DOHH2 (cell line): ENCODE data around the gene SYNPO2.

Experiments
- H3F3A ChIP-seq: fragments of 200-600 bp; sonication (generic), shearing (Covaris generic); 2 replicates; pipeline ENCODE4 v1.6.0; 2016; ENCODE audit warnings: antibody characterized with exemption, mild to moderate bottlenecking; ENCODE audit not compliant: control insufficient read depth, insufficient read depth
- H3K27ac ChIP-seq: fragments of 200-600 bp; sonication (generic); 2 replicates; pipeline ENCODE4 v1.5.1; 2014; ENCODE audit warnings: low read depth, mild to moderate bottlenecking, low read length, moderate library complexity
- H3K27me3 ChIP-seq: fragments of 200-600 bp; sonication (generic); 2 replicates; pipeline ENCODE4 v1.6.1; 2014; ENCODE audit warnings: mild to moderate bottlenecking, low read length, mixed read lengths; ENCODE audit not compliant: control insufficient read depth
- H3K36me3 ChIP-seq: fragments of 200-600 bp; sonication (generic); 2 replicates; pipeline ENCODE4 v1.6.1; 2014; ENCODE audit warnings: mild to moderate bottlenecking, low read length, moderate library complexity, mixed read lengths; ENCODE audit not compliant: control insufficient read depth
- H3K4me1 ChIP-seq: fragments of 200-600 bp; sonication (generic); 2 replicates; pipeline ENCODE4 v1.6.1; 2014; ENCODE audit warnings: mild to moderate bottlenecking, low read length, mixed read lengths; ENCODE audit not compliant: control insufficient read depth
- H3K4me2 ChIP-seq: fragments of 200-600 bp; sonication (generic); 2 replicates; pipeline ENCODE4 v1.6.0; 2014; ENCODE audit warnings: mild to moderate bottlenecking, low read length, moderate library complexity
- H3K4me3 ChIP-seq: fragments of 200-600 bp; sonication (generic); 2 replicates; pipeline ENCODE4 v1.5.1; 2014; ENCODE audit warnings: mild to moderate bottlenecking, low read length, mixed read lengths
- H3K79me2 ChIP-seq: fragments of 200-600 bp; sonication (generic); 2 replicates; pipeline ENCODE4 v1.6.1; 2014; ENCODE audit warnings: mild to moderate bottlenecking, low read length, mixed read lengths; ENCODE audit not compliant: control insufficient read depth
- H3K9me2 ChIP-seq: fragments of 200-600 bp; sonication (generic); replicated peaks from 2 replicates; pipeline ENCODE4 v1.6.1; 2014; ENCODE audit warnings: mild to moderate bottlenecking, low read length, mixed read lengths; ENCODE audit not compliant: control insufficient read depth
- H3K9me3 ChIP-seq: fragments of 200-600 bp; sonication (generic); 2 replicates; pipeline ENCODE4 v1.6.1; 2014; ENCODE audit warnings: antibody characterized with exemption, low read length, mixed read lengths; ENCODE audit not compliant: control insufficient read depth, insufficient read depth
- H4K20me1 ChIP-seq: fragments of 200-600 bp; sonication (generic); 2 replicates; pipeline ENCODE4 v1.6.0; 2014; ENCODE audit warnings: low read depth, mild to moderate bottlenecking, antibody characterized with exemption, low read length, moderate library complexity; ENCODE audit not compliant: control insufficient read depth, insufficient read depth
- CTCF ChIP-seq: fragments of 200-600 bp; sonication (generic); IDR thresholded peaks from one replicate; pipeline ENCODE4 v1.5.1; 2014; ENCODE audit warnings: antibody characterized with exemption, mild to moderate bottlenecking, low read depth, low read length; ENCODE audit not compliant: poor library complexity, severe bottlenecking
- EZH2phosphoT487 ChIP-seq: fragments of 200-600 bp; sonication (generic); IDR thresholded peaks from 2 replicates; pipeline ENCODE4 v1.6.1; 2017; ENCODE audit warnings: borderline replicate concordance, mild to moderate bottlenecking, antibody characterized with exemption, low read length, moderate library complexity, mixed read lengths

Gene SYNPO2

GRCh38 chr4:118941149-118941548, 52.5 kb downstream of the SYNPO2 start:
- no peak overlapping the region for H3K4me2 ChIP-seq
- peaks cover 4% of the 10 kb centered on the region; the same call in 1 of the 2 replicates for H3K27me3 ChIP-seq
- no peaks in the 10 kb centered on the region for H3K36me3 ChIP-seq
- H3K9me2 ChIP-seq, result no peaks in the 10 kb centered on the region
- no peaks in the 10 kb centered on the region for H3F3A ChIP-seq
- no peaks in the 10 kb centered on the region for H3K79me2 ChIP-seq
- no peaks in the 10 kb centered on the region for H3K4me1 ChIP-seq
- no peak overlapping the region for H3K27ac ChIP-seq
- H3K4me3 ChIP-seq, result no peak overlapping the region
- TF ChIP-seq EZH2phosphoT487 (no peak), CTCF (no peak)
- H3K9me3 ChIP-seq, result no peaks in the 10 kb centered on the region
- H4K20me1 ChIP-seq, result no peaks in the 10 kb centered on the region

- Histone ChIP-seq H3K27ac (no peak overlapping the region), H3K9me3 (no peaks in the 10 kb centered on the region), H3K4me2 (no peak overlapping the region), H3K27me3 (peaks cover 4% of the 10 kb centered on the region; the same call in 1 of the 2 replicates), H3K4me1 (no peaks in the 10 kb centered on the region), H3K4me3 (no peak overlapping the region), H3K9me2 (no peaks in the 10 kb centered on the region), H3K79me2 (no peaks in the 10 kb centered on the region), H3K36me3 (no peaks in the 10 kb centered on the region), H4K20me1 (no peaks in the 10 kb centered on the region), H3F3A (no peaks in the 10 kb centered on the region)
- no peak for TF ChIP-seq EZH2phosphoT487
- no peak for TF ChIP-seq CTCF
Measured at GRCh38 chr4:118941799-118942198, 53.1 kb downstream of the SYNPO2 start.

- no peaks in the 10 kb centered on the region for H3K9me2 ChIP-seq
- no peaks in the 10 kb centered on the region for H3K9me3 ChIP-seq
- no peaks in the 10 kb centered on the region for H3K4me1 ChIP-seq
- H3K27ac ChIP-seq, result no peak overlapping the region
- H3K36me3 ChIP-seq, result no peaks in the 10 kb centered on the region
- no peaks in the 10 kb centered on the region for H3K79me2 ChIP-seq
- H3K4me3 ChIP-seq, result no peak overlapping the region
- no peaks in the 10 kb centered on the region for H4K20me1 ChIP-seq
- no peak overlapping the region for H3K4me2 ChIP-seq
- no peak for TF ChIP-seq EZH2phosphoT487
- TF ChIP-seq CTCF, result no peak
- H3K27me3 ChIP-seq, result peaks cover 9% of the 10 kb centered on the region; the same call in 1 of the 2 replicates
- H3F3A ChIP-seq, result no peaks in the 10 kb centered on the region
Measured at GRCh38 chr4:118942465-118942864, 53.8 kb downstream of the SYNPO2 start.

- Histone ChIP-seq H3K4me2 (no peak overlapping the region), H3K9me2 (no peaks in the 10 kb centered on the region), H3K36me3 (no peaks in the 10 kb centered on the region), H3K27me3 (peaks cover 7% of the 10 kb centered on the region; the same call in 1 of the 2 replicates), H3K9me3 (no peaks in the 10 kb centered on the region), H3K27ac (no peak overlapping the region), H4K20me1 (no peaks in the 10 kb centered on the region), H3K4me3 (no peak overlapping the region), H3K4me1 (no peaks in the 10 kb centered on the region), H3F3A (no peaks in the 10 kb centered on the region), H3K79me2 (no peaks in the 10 kb centered on the region)
- no peak for TF ChIP-seq CTCF
- TF ChIP-seq EZH2phosphoT487, result no peak
Measured at GRCh38 chr4:118947095-118947494, 58.4 kb downstream of the SYNPO2 start.
